K562 (cell line): ENCODE data around the gene KRT85.

Source experiments
- REST ChIP-seq, 2 experiments: fragments of 450-650 bp; formaldehyde crosslinking in 1 of 2; IDR thresholded peaks; 2 replicates each; pipeline versions ENCODE4 v1.4.0 to v1.6.1; 2014 to 2020; ENCODE audit warnings: mild to moderate bottlenecking in 2 of 2, borderline replicate concordance in 1 of 2, low read depth in 1 of 2
- ZNF23 ChIP-seq: fragments of 250-450 bp; sonication (Bioruptor Pico); IDR thresholded peaks from 2 replicates; pipeline ENCODE4 v1.4.0; 2020; ENCODE audit warnings: mild to moderate bottlenecking

- TF ChIP-seq REST (IDR thresholded peaks at IDR 0.05; ENCODE audit: borderline replicate concordance) = no peak
- no peak for TF ChIP-seq REST (CRISPR knock-in tag; IDR thresholded peaks at IDR 0.05; ENCODE audit: low read depth)
- no peak for TF ChIP-seq ZNF23 (CRISPR knock-in tag)
Observed at GRCh38 chr12:52343550-52343949, 23.7 kb downstream of the KRT85 start.
